K562 (cell line): ENCODE measurements around the gene TCAP. TPM values are rescaled to one million over a fixed set of nuclear protein-coding genes. Genes with fewer than 3 reads are reported as not detected.

Source experiments
- ATAC-seq: fragments of 200-7000 bp; cut with Tn5 transposase; 3 replicates; pipeline ENCODE4 v1.9.1; 2020; ENCODE audit warnings: moderate library complexity
- BruUV-seq: library from RNA; stranded (reverse); fragments of 400-500 nt; replicated peaks from 2 replicates; lab custom pipeline; 2021; lab: Mats Ljungman, UMichigan
- CTCF ChIA-PET: fragments of 300-600 bp; formaldehyde crosslinking; extraction: SDS; loops from one replicate; lab custom pipeline; 2021; ENCODE audit warnings: low intra/inter-chr PET ratio; lab: Yijun Ruan, JAX
- POLR2A ChIA-PET: fragments of 300-600, 350-650 bp; sonication (Branson Sonifier 250); formaldehyde crosslinking; extraction: SDS; loops from one replicate; lab custom pipeline; 2021; ENCODE audit warnings: antibody characterized with exemption, inconsistent platforms; lab: Yijun Ruan, JAX
- DNase-seq, 4 experiments: peaks; one replicate each; pipeline versions ENCODE4 v3.0.0 to v3.0.0-alpha.2; 2011 to 2018; ENCODE audit warnings: low spot score in 3 of 4, mixed read lengths in 3 of 4; ENCODE audit errors: extremely low read depth in 1 of 4
- FAIRE-seq: peaks from 2 replicates; lab custom pipeline; 2011; peaks lifted over from hg19 to GRCh38; lab: Jason Lieb, UNC
- H2AFZ ChIP-seq: 2 replicates; pipeline ENCODE4 v1.6.0; 2011; ENCODE audit warnings: low read depth, low read length, control low read depth, inconsistent platforms
- H3K27ac ChIP-seq: fragments of 200-600 bp; 3 replicates; pipeline ENCODE4 v1.8.0; 2011; ENCODE audit warnings: low read depth, mild to moderate bottlenecking, control low read depth, inconsistent platforms, low read length, moderate library complexity, mixed read lengths; ENCODE audit errors: extremely low read depth
- H3K27me3 ChIP-seq, 2 experiments: fragments of 300-600 bp in 1 of 2; 2 replicates in 1 of 2; 3 replicates in 1 of 2; pipeline versions ENCODE4 v1.6.0 to v1.8.0; 2011; ENCODE audit warnings: inconsistent platforms in 2 of 2, low read length in 2 of 2, mild to moderate bottlenecking in 1 of 2, mixed read lengths in 1 of 2, moderate library complexity in 1 of 2; ENCODE audit not compliant: control insufficient read depth in 2 of 2, insufficient read depth in 2 of 2
- H3K36me3 ChIP-seq: fragments of 300-600 bp; 3 replicates; pipeline ENCODE4 v1.8.0; 2011; ENCODE audit warnings: mild to moderate bottlenecking, low read length, inconsistent platforms; ENCODE audit not compliant: control insufficient read depth, insufficient read depth
- H3K4me1 ChIP-seq, 2 experiments: fragments of 200-600 bp in 1 of 2; replicated peaks in 1 of 2; 2 replicates in 1 of 2; 3 replicates in 1 of 2; pipeline versions ENCODE4 v1.5.1 to v1.8.0; 2011; ENCODE audit warnings: inconsistent platforms in 2 of 2, low read length in 2 of 2, mild to moderate bottlenecking in 1 of 2, mixed read lengths in 1 of 2, moderate library complexity in 1 of 2; ENCODE audit not compliant: control insufficient read depth in 2 of 2, insufficient read depth in 2 of 2
- H3K4me2 ChIP-seq: 2 replicates; pipeline ENCODE4 v1.6.1; 2011; ENCODE audit warnings: low read length, control low read depth, inconsistent platforms, mixed read lengths; ENCODE audit not compliant: insufficient read depth
- H3K4me3 ChIP-seq: fragments of 200-600 bp; sonication (generic), shearing (Covaris generic); 2 replicates; pipeline ENCODE4 v1.5.1; 2016; ENCODE audit warnings: control low read depth, inconsistent platforms
- H3K79me2 ChIP-seq: fragments of 200-600 bp; 3 replicates; pipeline ENCODE4 v1.8.0; 2011; ENCODE audit warnings: low read length, inconsistent platforms; ENCODE audit not compliant: control insufficient read depth, insufficient read depth
- H3K9ac ChIP-seq, 2 experiments: 2 replicates each; pipeline versions ENCODE4 v1.6.0 to v1.6.1; 2011; ENCODE audit warnings: low read depth in 2 of 2, low read length in 2 of 2, control low read depth in 1 of 2, inconsistent platforms in 1 of 2, mild to moderate bottlenecking in 1 of 2, mixed read lengths in 1 of 2; ENCODE audit not compliant: insufficient read depth in 1 of 2
- H3K9me1 ChIP-seq: one replicate; pipeline ENCODE4 v1.6.0; 2011; ENCODE audit warnings: inconsistent platforms, mild to moderate bottlenecking, low read length, moderate library complexity; ENCODE audit not compliant: control insufficient read depth, insufficient read depth
- H3K9me3 ChIP-seq: replicated peaks from 2 replicates; pipeline ENCODE4 v1.5.1; 2011; ENCODE audit warnings: low read depth, low read length, inconsistent platforms; ENCODE audit not compliant: control insufficient read depth, insufficient read depth
- H4K20me1 ChIP-seq: replicated peaks from 2 replicates; pipeline ENCODE4 v1.6.1; 2011; ENCODE audit warnings: low read length, inconsistent platforms, mixed read lengths; ENCODE audit not compliant: control insufficient read depth, insufficient read depth
- NFATC3 ChIP-seq: fragments of 450-650 bp; IDR thresholded peaks from 2 replicates; pipeline ENCODE4 v1.6.1; 2017; ENCODE audit warnings: mild to moderate bottlenecking
- SRF ChIP-seq, 2 experiments: fragments of 250-450, 450-650 bp in 1 of 2; sonication (Bioruptor Pico) in 1 of 2; sonication (generic) in 1 of 2; formaldehyde crosslinking; IDR thresholded peaks; 2 replicates each; pipeline versions ENCODE4 v1.5.0 to v1.5.1; 2020 to 2022; ENCODE audit warnings: mild to moderate bottlenecking in 1 of 2, missing genetic modification reagents in 1 of 2
- WGBS: fragments of 100-300 bp; shearing (Covaris generic); methylation state at CpG from one replicate; pipeline ENCODE4 v1.1.6; 2016; ENCODE audit warnings: low coverage, mixed read lengths; ENCODE audit not compliant: insufficient coverage; ENCODE audit errors: missing lambda C conversion rate; 5-methylcytosine and 5-hydroxymethylcytosine counted together
- in situ Hi-C: fragments of 300-500 bp; cut with MboI; formaldehyde crosslinking; loops from 4 replicates; pipeline ENCODE4 v1.15.0; 2018; ENCODE audit warnings: inconsistent platforms, mixed read lengths
- intact Hi-C: fragments of 100-400 bp; cut with micrococcal nuclease; formaldehyde crosslinking; loops from 2 replicates; pipeline ENCODE4 v1.14.2; 2022
- polyA plus RNA-seq, 8 experiments: library from polyadenylated mRNA; depleted of rRNA in 4 of 8; stranded (reverse) in 5 of 8; unstranded in 3 of 8; fragments of >200 nt; fragmentation: Nextera tagmentation in 2 of 8; fragmentation: Illumina TruSeq in 1 of 8; extraction: Ambion mirVana in 2 of 8; extraction: Trizol in 1 of 8; gene quantifications; 2 replicates each; pipeline versions ENCODE4 v1.2.1 to v1.2.3, GENCODE V29; 2011 to 2014; ENCODE audit warnings: inconsistent platforms in 1 of 8, missing spikeins in 1 of 8
- total RNA-seq, 7 experiments: library from RNA; depleted of rRNA in 6 of 7; stranded (reverse); fragments of >200 nt in 6 of 7; fragmentation: Illumina TruSeq in 2 of 7; extraction: Trizol in 2 of 7; gene quantifications; 2 replicates each; pipeline versions ENCODE4 v1.2.1 to v1.2.3, GENCODE V29; 2011 to 2021; ENCODE audit warnings: low replicate concordance in 1 of 7

Gene TCAP
- total and polyA plus RNA-seq, 9 of the 15 experiments (the other 6 are each of a cell fraction or from before 2014, with no cell fraction given): 0.33 to 1.4 (median 0.82) TPM; not detected in 2

- Histone ChIP-seq H3K27me3 (no peaks in the 10 kb centered on the region), H3K4me2 (no peak overlapping the region), H3K36me3 (peaks cover 37% of the 10 kb centered on the region), H3K79me2 (peaks cover 59% of the 10 kb centered on the region), H3K9ac (peak overlapping the region in 1 of 2 experiments; percentile 89; a peak in 2 of 4 replicates), H3K9me1 (no peaks in the 10 kb centered on the region), H4K20me1 (0 out of 2 replicates have a peak, but pooled peaks cover 4% of the 10 kb centered on the region), H3K4me3 (no peak overlapping the region), H3K27ac (peak overlapping the region; percentile 34; the same call in 2 of the 3 replicates), H3K4me1 (peaks cover 58 to 69% of the 10 kb centered on the region in 2 experiments), H2AFZ (no peak overlapping the region), H3K9me3 (no peaks in the 10 kb centered on the region)
- TF ChIP-seq NFATC3: no peak
- no peak for TF ChIP-seq SRF (CRISPR knock-in tag; IDR thresholded peaks at IDR 0.05)
- BruUV-seq: no TSS peak
- CTCF ChIA-PET: no interaction called here
- in situ Hi-C loops: no loop called here
- POLR2A ChIA-PET: interaction anchor here (0.5 to 1.8 kb wide), 6 partner anchors 14 to 671 kb away, joined by 3 to 7 read pairs (median 3); no protein-coding TSS in a partner anchor
- FAIRE-seq (no peak), DNase-seq (no peak), ATAC-seq (no peak)
- WGBS: 78% methylated on average over 8 of the region's 8 CpGs
- intact Hi-C loops: no loop called here
These were observed 13.1 kb upstream of the TCAP start for GRCh38 chr17:39651923-39652586.
